PC-9 (cell line): ENCODE measurements around the gene GALNT1.

Experiments used
- EZH2 ChIP-seq: fragments of 200-600 bp; sonication (generic); IDR thresholded peaks from 2 replicates; pipeline ENCODE4 v1.8.0; 2017; ENCODE audit warnings: antibody characterized with exemption, low read depth
- TF ChIP-seq, protein P1 (sequence below): fragments of 200-600 bp; sonication (generic); conservative IDR thresholded peaks from 2 replicates; pipeline ENCODE4 v1.6.1; 2017; ENCODE audit warnings: mixed run types, antibody characterized with exemption, mild to moderate bottlenecking, moderate library complexity

DNA sequence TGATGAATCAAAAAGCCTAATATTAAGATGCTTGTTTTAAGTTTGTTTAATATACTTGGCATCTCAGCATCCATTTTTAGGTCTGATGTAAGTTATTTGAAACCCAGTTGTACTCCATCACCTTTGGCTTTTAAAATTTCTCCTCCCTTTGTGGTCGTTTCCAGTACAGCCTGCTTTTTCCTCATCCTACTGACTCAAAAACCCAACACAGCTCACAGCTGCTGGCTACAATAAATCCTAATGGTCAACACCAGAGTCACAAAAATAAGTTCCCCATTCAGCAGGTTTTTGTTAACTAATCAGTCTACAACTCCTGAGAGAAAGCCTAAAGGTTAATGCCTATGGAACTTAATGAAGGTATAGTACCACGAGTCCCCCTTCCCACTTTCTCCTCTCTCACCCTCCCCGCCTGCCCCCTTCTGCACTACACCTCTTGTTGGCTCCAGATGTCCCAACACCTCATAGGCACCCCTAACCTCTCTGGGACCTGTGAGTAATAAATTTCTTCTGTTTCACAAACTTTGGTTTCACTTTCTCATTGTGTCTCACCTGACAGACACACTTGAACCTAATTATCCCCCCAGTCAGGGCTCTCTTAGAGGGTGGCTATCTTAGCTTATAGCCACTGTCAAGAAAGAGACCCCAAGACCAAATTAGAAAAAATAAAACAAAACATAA lies 148.6 kb downstream of the GALNT1 start:
- TF ChIP-seq, protein P1, sequence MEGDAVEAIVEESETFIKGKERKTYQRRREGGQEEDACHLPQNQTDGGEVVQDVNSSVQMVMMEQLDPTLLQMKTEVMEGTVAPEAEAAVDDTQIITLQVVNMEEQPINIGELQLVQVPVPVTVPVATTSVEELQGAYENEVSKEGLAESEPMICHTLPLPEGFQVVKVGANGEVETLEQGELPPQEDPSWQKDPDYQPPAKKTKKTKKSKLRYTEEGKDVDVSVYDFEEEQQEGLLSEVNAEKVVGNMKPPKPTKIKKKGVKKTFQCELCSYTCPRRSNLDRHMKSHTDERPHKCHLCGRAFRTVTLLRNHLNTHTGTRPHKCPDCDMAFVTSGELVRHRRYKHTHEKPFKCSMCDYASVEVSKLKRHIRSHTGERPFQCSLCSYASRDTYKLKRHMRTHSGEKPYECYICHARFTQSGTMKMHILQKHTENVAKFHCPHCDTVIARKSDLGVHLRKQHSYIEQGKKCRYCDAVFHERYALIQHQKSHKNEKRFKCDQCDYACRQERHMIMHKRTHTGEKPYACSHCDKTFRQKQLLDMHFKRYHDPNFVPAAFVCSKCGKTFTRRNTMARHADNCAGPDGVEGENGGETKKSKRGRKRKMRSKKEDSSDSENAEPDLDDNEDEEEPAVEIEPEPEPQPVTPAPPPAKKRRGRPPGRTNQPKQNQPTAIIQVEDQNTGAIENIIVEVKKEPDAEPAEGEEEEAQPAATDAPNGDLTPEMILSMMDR: no peak
- TF ChIP-seq EZH2: no peak
